Amygdala (tissue), 56 donors: Measurements from ENCODE around the gene RETREG1.
"Not testable (repeated sequence)": the region's sequence is repeated elsewhere in the genome, so short reads cannot be mapped to it uniquely, and the experiment has no call there.

Experiments used
- DNase-seq, 56 donors: peaks; one replicate each; lab custom pipeline; 2025; lab: John Stamatoyannopoulos, UW

The RETREG1 gene

GRCh38 chr5:16500024-16500423 is 116.8 kb downstream of the RETREG1 start:
- DNase-seq, result no peak

- no peak for DNase-seq
Observed at GRCh38 chr5:16497546-16497945, 119.3 kb downstream of the RETREG1 start.

GRCh38 chr5:16493261-16493660 is 123.5 kb downstream of the RETREG1 start:
- no peak for DNase-seq

GRCh38 chr5:16492398-16493140 is 124.2 kb downstream of the RETREG1 start:
- DNase-seq, result peak in 5 of 56 donors; percentile 3 to 33 (median 17)

GRCh38 chr5:16490911-16491310 is 125.9 kb downstream of the RETREG1 start:
- DNase-seq, result no peak

- DNase-seq, result peak in 7 of 56 donors; percentile 6 to 62 (median 25)
Observed at GRCh38 chr5:16489322-16489791, 127.4 kb downstream of the RETREG1 start.

- no peak for DNase-seq
Observed at GRCh38 chr5:16487456-16487855, 129.3 kb downstream of the RETREG1 start.

GRCh38 chr5:16486711-16487111 is 130.1 kb downstream of the RETREG1 start:
- DNase-seq, result no peak

GRCh38 chr5:16485656-16486055 is 131.1 kb downstream of the RETREG1 start:
- DNase-seq, result no peak

GRCh38 chr5:16484081-16484480 is 132.7 kb downstream of the RETREG1 start:
- DNase-seq, result no peak

GRCh38 chr5:16483361-16483760 is 133.4 kb downstream of the RETREG1 start:
- no peak for DNase-seq

- no peak for DNase-seq
Observed at GRCh38 chr5:16482891-16483290, 133.9 kb downstream of the RETREG1 start.

- DNase-seq, result no peak
Observed at GRCh38 chr5:16480821-16481538, 135.8 kb downstream of the RETREG1 start.

GRCh38 chr5:16480144-16480543 is 136.7 kb downstream of the RETREG1 start:
- no peak for DNase-seq

GRCh38 chr5:16477541-16477940 is 139.3 kb downstream of the RETREG1 start:
- DNase-seq, result no peak

GRCh38 chr5:16476417-16476816 is 140.4 kb downstream of the RETREG1 start:
- not testable (repeated sequence) for DNase-seq

- DNase-seq, result no peak
Observed at GRCh38 chr5:16471387-16471786, 145.4 kb downstream of the RETREG1 start.

- no peak for DNase-seq
Observed at GRCh38 chr5:16467363-16468219, 149.2 kb downstream of the RETREG1 start.

GRCh38 chr5:16465544-16466432 is 151.0 kb downstream of the RETREG1 start, which contains the start of gene ZNF622:
ZNF622 (minus strand) TSS chr5:16465800; CDS start chr5:16465665, 135 bp downstream.
- peak; percentile 32 to 93 (median 82) for DNase-seq
